ENCODE data around the gene NDST4.

DNA sequence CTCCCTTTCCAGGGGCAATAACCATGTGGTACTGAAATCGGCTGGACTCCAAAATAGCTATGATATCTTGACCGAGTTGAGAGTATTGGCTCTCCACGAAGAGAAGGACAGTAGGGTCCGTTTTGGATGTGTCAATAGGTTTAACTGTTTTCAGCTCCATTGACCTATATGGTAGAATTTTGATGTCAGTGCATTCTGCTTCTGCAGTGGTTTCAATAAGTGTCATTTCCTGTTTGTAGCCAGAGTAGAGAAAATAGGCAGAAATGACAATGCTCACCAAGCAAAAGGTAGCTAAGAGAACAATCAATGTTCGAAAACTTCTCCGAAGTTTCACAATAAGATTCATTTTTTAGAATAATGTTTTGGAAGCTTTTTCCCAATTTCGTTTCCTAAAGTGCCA, 36.7 kb downstream of the NDST4 start:
- TF ChIP-seq, protein P1, sequence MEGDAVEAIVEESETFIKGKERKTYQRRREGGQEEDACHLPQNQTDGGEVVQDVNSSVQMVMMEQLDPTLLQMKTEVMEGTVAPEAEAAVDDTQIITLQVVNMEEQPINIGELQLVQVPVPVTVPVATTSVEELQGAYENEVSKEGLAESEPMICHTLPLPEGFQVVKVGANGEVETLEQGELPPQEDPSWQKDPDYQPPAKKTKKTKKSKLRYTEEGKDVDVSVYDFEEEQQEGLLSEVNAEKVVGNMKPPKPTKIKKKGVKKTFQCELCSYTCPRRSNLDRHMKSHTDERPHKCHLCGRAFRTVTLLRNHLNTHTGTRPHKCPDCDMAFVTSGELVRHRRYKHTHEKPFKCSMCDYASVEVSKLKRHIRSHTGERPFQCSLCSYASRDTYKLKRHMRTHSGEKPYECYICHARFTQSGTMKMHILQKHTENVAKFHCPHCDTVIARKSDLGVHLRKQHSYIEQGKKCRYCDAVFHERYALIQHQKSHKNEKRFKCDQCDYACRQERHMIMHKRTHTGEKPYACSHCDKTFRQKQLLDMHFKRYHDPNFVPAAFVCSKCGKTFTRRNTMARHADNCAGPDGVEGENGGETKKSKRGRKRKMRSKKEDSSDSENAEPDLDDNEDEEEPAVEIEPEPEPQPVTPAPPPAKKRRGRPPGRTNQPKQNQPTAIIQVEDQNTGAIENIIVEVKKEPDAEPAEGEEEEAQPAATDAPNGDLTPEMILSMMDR (IDR thresholded peaks at IDR 0.05; ENCODE audit: borderline replicate concordance, extremely low read depth, low read length, poor library complexity, severe bottlenecking): no peak
- TF ChIP-seq EZH2 (IDR thresholded peaks at IDR 0.05; ENCODE audit: borderline replicate concordance, low read depth, low read length, severe bottlenecking): no peak

All from DND-41 (cell line).